NCI-H524 treated with DMSO at 0.1 percent for 48 hours (cell line): ENCODE measurements around the gene CDC7.
"Not testable (repeated sequence)": the region's sequence is repeated elsewhere in the genome, so short reads cannot be mapped to it uniquely, and the experiment has no call there.

Experiments
- DNase-seq: peaks from one replicate; lab custom pipeline; 2025; lab: John Stamatoyannopoulos, UW

Gene CDC7

GRCh38 chr1:91511386-91511785, 10.7 kb downstream of the CDC7 start:
- no peak for DNase-seq

- no peak for DNase-seq
These were observed 12.5 kb downstream of the CDC7 start for GRCh38 chr1:91513160-91513559.

- DNase-seq: no peak
These were observed 13.1 kb downstream of the CDC7 start for GRCh38 chr1:91513706-91514105.

- DNase-seq: no peak
These were observed 15.3 kb downstream of the CDC7 start for GRCh38 chr1:91515994-91516393.

GRCh38 chr1:91516605-91517004, 16.0 kb downstream of the CDC7 start:
- DNase-seq: not testable (repeated sequence)

- DNase-seq: not testable (repeated sequence)
These were observed 18.5 kb downstream of the CDC7 start for GRCh38 chr1:91519167-91519566.

- DNase-seq: no peak
These were observed 20.4 kb downstream of the CDC7 start for GRCh38 chr1:91520942-91521507.

GRCh38 chr1:91523482-91523881, 22.8 kb downstream of the CDC7 start:
- DNase-seq: no peak

GRCh38 chr1:91526496-91526895, 25.8 kb downstream of the CDC7 start:
- DNase-seq: no peak

GRCh38 chr1:91527266-91527765, 26.7 kb downstream of the CDC7 start:
- no peak for DNase-seq

- DNase-seq: no peak
These were observed 27.1 kb downstream of the CDC7 start for GRCh38 chr1:91527781-91528180.

- no peak for DNase-seq
These were observed 29.2 kb downstream of the CDC7 start for GRCh38 chr1:91529856-91530255.

- no peak for DNase-seq
These were observed 32.8 kb downstream of the CDC7 start for GRCh38 chr1:91533361-91534024.

- no peak for DNase-seq
These were observed 34.8 kb downstream of the CDC7 start for GRCh38 chr1:91535441-91535840.

GRCh38 chr1:91537281-91537986, 36.8 kb downstream of the CDC7 start:
- peak; percentile 47 for DNase-seq

- no peak for DNase-seq
These were observed 37.3 kb downstream of the CDC7 start for GRCh38 chr1:91537987-91538304.

GRCh38 chr1:91540910-91541309, 40.3 kb downstream of the CDC7 start:
- DNase-seq: no peak

- no peak for DNase-seq
These were observed 41.4 kb downstream of the CDC7 start for GRCh38 chr1:91541918-91542533.

- DNase-seq: peak; percentile 54
These were observed 45.1 kb downstream of the CDC7 start for GRCh38 chr1:91545506-91546300.

GRCh38 chr1:91546301-91546581, 45.6 kb downstream of the CDC7 start:
- no peak for DNase-seq

- no peak for DNase-seq
These were observed 46.2 kb downstream of the CDC7 start for GRCh38 chr1:91546876-91547275.

GRCh38 chr1:91548376-91549040, 47.9 kb downstream of the CDC7 start:
- no peak for DNase-seq
